ENCODE measurements around the gene PLA2G4E.

DNA sequence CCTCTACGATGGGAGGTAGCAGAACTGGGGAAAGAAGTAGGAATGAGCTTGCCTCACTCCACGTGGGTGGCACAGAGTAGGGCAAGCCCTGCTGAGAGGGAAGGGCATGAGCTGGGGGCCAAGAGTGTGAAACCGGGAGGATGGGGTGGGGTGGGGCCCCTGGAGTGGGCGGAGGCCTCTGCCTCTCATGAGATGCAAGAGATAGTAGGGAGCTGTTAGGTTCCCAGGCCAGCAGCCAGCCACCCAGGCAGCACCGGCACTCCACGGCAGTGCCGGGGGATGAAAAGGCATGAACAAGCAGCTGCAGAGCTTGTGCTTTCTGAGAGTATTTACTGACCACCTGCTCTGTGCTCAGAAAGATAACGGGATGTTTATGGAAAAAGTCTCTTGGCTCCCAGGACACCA lies 24.4 kb upstream of the PLA2G4E start:
- TF ChIP-seq ZNF114 (CRISPR knock-in tag; IDR thresholded peaks at IDR 0.05) = no peak
- no peak for TF ChIP-seq CTCF (conservative IDR thresholded peaks at IDR 0.05; ENCODE audit: low read depth in 2 of 2)
- TF ChIP-seq, protein P1, sequence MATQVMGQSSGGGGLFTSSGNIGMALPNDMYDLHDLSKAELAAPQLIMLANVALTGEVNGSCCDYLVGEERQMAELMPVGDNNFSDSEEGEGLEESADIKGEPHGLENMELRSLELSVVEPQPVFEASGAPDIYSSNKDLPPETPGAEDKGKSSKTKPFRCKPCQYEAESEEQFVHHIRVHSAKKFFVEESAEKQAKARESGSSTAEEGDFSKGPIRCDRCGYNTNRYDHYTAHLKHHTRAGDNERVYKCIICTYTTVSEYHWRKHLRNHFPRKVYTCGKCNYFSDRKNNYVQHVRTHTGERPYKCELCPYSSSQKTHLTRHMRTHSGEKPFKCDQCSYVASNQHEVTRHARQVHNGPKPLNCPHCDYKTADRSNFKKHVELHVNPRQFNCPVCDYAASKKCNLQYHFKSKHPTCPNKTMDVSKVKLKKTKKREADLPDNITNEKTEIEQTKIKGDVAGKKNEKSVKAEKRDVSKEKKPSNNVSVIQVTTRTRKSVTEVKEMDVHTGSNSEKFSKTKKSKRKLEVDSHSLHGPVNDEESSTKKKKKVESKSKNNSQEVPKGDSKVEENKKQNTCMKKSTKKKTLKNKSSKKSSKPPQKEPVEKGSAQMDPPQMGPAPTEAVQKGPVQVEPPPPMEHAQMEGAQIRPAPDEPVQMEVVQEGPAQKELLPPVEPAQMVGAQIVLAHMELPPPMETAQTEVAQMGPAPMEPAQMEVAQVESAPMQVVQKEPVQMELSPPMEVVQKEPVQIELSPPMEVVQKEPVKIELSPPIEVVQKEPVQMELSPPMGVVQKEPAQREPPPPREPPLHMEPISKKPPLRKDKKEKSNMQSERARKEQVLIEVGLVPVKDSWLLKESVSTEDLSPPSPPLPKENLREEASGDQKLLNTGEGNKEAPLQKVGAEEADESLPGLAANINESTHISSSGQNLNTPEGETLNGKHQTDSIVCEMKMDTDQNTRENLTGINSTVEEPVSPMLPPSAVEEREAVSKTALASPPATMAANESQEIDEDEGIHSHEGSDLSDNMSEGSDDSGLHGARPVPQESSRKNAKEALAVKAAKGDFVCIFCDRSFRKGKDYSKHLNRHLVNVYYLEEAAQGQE (IDR thresholded peaks at IDR 0.05; ENCODE audit: unreplicated experiment) = no peak
- no peak for TF ChIP-seq ZNF331 (CRISPR knock-in tag; IDR thresholded peaks at IDR 0.05; ENCODE audit: low read depth)
- no peak for TF ChIP-seq JUNB (IDR thresholded peaks at IDR 0.05; ENCODE audit: unreplicated experiment)
- no peak for TF ChIP-seq POLR2AphosphoS5 (IDR thresholded peaks at IDR 0.05; ENCODE audit: low read depth)
- no peak for TF ChIP-seq EZH2 (IDR thresholded peaks at IDR 0.05; ENCODE audit: low read depth, unreplicated experiment)
- no peak for TF ChIP-seq STAT1 (IDR thresholded peaks at IDR 0.05; ENCODE audit: unreplicated experiment)
- no peak for TF ChIP-seq CREB1 (CRISPR knock-in tag; IDR thresholded peaks at IDR 0.05; ENCODE audit: low read depth)
- TF ChIP-seq ETS1 (IDR thresholded peaks at IDR 0.05) = no peak
